Esophagus muscularis mucosa (tissue), 4 donors: Measurements from ENCODE around the gene DIRAS1.

Experiments used
- EP300 ChIP-seq: sonication (generic); formaldehyde crosslinking; IDR thresholded peaks from one replicate; pipeline ENCODE4 v1.6.1; 2017; ENCODE audit warnings: antibody characterized with exemption
- POLR2AphosphoS5 ChIP-seq, 2 donors: sonication (generic); formaldehyde crosslinking; IDR thresholded peaks; one replicate each; pipeline ENCODE4 v1.6.1; 2017; ENCODE audit warnings: antibody characterized with exemption in 2 of 2
- TF ChIP-seq, protein P1 (sequence below), 3 experiments: fragments of 200-600 bp in 2 of 3; fragments of 450-650 bp in 1 of 3; sonication (generic) in 2 of 3; IDR thresholded peaks; one replicate each; pipeline ENCODE4 v1.5.1; 2017 to 2019; ENCODE audit warnings: antibody characterized with exemption in 3 of 3, mild to moderate bottlenecking in 2 of 3, moderate library complexity in 1 of 3

DNA sequence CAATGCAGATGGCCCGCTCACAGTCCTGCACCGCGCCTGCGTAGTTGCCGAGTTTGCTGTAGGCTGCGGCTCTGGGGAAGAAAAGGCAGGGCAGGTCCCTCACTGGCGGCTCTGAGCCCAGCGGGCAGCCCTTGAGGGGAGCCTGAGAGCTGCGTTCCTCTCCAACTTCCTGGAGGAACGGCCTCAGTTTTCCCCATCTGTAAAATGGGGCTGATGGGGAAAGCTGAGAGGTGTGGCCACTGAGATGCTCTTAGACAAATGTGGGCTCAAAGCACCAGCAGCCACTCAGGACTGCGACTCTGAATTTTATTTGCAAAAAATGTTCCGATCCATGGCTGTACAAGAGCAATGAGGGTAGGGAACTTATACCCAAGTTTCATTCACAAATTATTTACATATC is 42.5 kb upstream of the DIRAS1 start:
- TF ChIP-seq, protein P1, sequence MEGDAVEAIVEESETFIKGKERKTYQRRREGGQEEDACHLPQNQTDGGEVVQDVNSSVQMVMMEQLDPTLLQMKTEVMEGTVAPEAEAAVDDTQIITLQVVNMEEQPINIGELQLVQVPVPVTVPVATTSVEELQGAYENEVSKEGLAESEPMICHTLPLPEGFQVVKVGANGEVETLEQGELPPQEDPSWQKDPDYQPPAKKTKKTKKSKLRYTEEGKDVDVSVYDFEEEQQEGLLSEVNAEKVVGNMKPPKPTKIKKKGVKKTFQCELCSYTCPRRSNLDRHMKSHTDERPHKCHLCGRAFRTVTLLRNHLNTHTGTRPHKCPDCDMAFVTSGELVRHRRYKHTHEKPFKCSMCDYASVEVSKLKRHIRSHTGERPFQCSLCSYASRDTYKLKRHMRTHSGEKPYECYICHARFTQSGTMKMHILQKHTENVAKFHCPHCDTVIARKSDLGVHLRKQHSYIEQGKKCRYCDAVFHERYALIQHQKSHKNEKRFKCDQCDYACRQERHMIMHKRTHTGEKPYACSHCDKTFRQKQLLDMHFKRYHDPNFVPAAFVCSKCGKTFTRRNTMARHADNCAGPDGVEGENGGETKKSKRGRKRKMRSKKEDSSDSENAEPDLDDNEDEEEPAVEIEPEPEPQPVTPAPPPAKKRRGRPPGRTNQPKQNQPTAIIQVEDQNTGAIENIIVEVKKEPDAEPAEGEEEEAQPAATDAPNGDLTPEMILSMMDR (IDR thresholded peaks at IDR 0.05): no peak
- TF ChIP-seq POLR2AphosphoS5 (IDR thresholded peaks at IDR 0.05) (no peak), EP300 (no peak)
